ENCODE measurements around the gene CNDP2. TPM values are rescaled to one million over a fixed set of nuclear protein-coding genes. Genes with fewer than 3 reads are reported as not detected.
A peak's percentile ranks its signal among the peaks of the same experiment; 100 is the strongest.

The CNDP2 gene
- total RNA-seq, 1 donor from 2014 or later = 71.0 TPM

- peaks cover 23% of the 10 kb centered on the region for H3K4me1 ChIP-seq
- intact Hi-C loops (cut with micrococcal nuclease) = no loop called here
- H3K27ac ChIP-seq (replicated peaks) = no peak overlapping the region
- H3K36me3 ChIP-seq = no peaks in the 10 kb centered on the region
- H3K4me3 ChIP-seq = no peak overlapping the region
- TF ChIP-seq CTCF (IDR thresholded peaks at IDR 0.05; ENCODE audit: borderline replicate concordance) = no peak
- no peaks in the 10 kb centered on the region for H3K9me3 ChIP-seq (replicated peaks)
- no peak for DNase-seq
- H3K27me3 ChIP-seq (ENCODE audit: low read depth) = no peaks in the 10 kb centered on the region
Measured at GRCh38 chr18:74463254-74463653, 32.9 kb upstream of the CNDP2 start.

GRCh38 chr18:74463983-74464382, 32.2 kb upstream of the CNDP2 start:
- Histone ChIP-seq H3K9me3 (replicated peaks) (no peaks in the 10 kb centered on the region), H3K4me3 (no peak overlapping the region), H3K36me3 (no peaks in the 10 kb centered on the region), H3K4me1 (peaks cover 18% of the 10 kb centered on the region), H3K27ac (replicated peaks) (no peak overlapping the region), H3K27me3 (ENCODE audit: low read depth) (no peaks in the 10 kb centered on the region)
- no peak for TF ChIP-seq CTCF (IDR thresholded peaks at IDR 0.05; ENCODE audit: borderline replicate concordance)
- no peak for DNase-seq
- intact Hi-C loops (cut with micrococcal nuclease) = no loop called here

GRCh38 chr18:74465775-74466174, 30.4 kb upstream of the CNDP2 start:
- Histone ChIP-seq H3K36me3 (no peaks in the 10 kb centered on the region), H3K4me3 (no peak overlapping the region), H3K27me3 (ENCODE audit: low read depth) (no peaks in the 10 kb centered on the region), H3K9me3 (replicated peaks) (peaks cover 9% of the 10 kb centered on the region), H3K27ac (replicated peaks) (no peak overlapping the region), H3K4me1 (peaks cover 7% of the 10 kb centered on the region)
- intact Hi-C loops (cut with micrococcal nuclease) = no loop called here
- DNase-seq = no peak
- TF ChIP-seq CTCF (IDR thresholded peaks at IDR 0.05; ENCODE audit: borderline replicate concordance) = no peak

GRCh38 chr18:74468547-74469061, 27.6 kb upstream of the CNDP2 start:
- no peak for DNase-seq
- peaks cover 13% of the 10 kb centered on the region for H3K9me3 ChIP-seq (replicated peaks)
- H3K4me1 ChIP-seq = peaks cover 7% of the 10 kb centered on the region
- intact Hi-C loops (cut with micrococcal nuclease) = no loop called here
- no peaks in the 10 kb centered on the region for H3K36me3 ChIP-seq
- H3K27me3 ChIP-seq (ENCODE audit: low read depth) = no peaks in the 10 kb centered on the region
- H3K4me3 ChIP-seq = no peak overlapping the region
- no peak for TF ChIP-seq CTCF (IDR thresholded peaks at IDR 0.05; ENCODE audit: borderline replicate concordance)
- peak overlapping the region; percentile 43 for H3K27ac ChIP-seq (replicated peaks)

DNA sequence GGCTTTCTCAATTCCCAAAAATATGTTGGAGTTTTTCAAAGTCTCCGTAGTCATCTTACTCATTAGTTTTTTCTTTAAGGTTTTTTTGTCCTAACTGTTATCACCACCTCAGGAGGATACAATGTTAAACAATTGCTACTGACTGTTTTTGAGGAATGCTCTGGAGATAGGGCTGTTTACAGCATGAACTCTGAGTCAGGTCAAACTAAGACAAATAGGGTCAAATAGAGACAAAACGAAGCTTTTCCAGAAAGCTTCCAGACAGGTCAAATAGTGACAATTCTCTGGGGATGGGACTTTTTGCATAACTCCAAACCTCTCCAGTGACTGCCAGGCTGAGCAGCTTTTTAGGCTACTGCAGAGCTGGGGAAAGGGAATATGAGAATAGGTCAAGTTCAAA, 23.9 kb upstream of the CNDP2 start:
- DNase-seq = no peak
- H3K36me3 ChIP-seq = no peaks in the 10 kb centered on the region
- H3K9me3 ChIP-seq (replicated peaks) = peaks cover 13% of the 10 kb centered on the region
- H3K4me3 ChIP-seq = no peak overlapping the region
- no peak for TF ChIP-seq CTCF (IDR thresholded peaks at IDR 0.05; ENCODE audit: borderline replicate concordance)
- peak overlapping the region; percentile 31 for H3K27ac ChIP-seq (replicated peaks)
- intact Hi-C loops (cut with micrococcal nuclease) = no loop called here
- no peaks in the 10 kb centered on the region for H3K27me3 ChIP-seq (ENCODE audit: low read depth)
- H3K4me1 ChIP-seq = peaks cover 14% of the 10 kb centered on the region
